ENCODE measurements around the gene NR2C2AP.

DNA sequence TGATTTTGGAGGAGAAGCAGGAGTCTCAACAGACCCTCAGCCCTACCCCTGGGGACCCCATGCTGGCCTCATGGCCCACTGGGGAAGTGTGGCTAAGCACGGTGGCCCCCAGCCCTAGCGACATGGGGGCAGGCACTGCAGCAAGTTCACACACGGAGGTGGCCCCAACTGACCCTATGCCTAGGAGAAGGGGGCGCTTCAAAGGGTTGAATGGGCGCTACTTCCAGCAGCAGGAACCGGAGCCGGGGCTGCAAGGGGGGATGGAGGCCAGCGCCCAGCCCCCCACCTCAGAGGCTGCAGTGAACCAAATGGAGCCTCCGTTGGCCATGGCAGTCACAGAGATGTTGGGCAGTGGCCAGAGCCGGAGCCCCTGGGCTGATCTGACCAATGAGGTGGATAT, 23.4 kb upstream of the NR2C2AP start:
- TF ChIP-seq, protein P1, sequence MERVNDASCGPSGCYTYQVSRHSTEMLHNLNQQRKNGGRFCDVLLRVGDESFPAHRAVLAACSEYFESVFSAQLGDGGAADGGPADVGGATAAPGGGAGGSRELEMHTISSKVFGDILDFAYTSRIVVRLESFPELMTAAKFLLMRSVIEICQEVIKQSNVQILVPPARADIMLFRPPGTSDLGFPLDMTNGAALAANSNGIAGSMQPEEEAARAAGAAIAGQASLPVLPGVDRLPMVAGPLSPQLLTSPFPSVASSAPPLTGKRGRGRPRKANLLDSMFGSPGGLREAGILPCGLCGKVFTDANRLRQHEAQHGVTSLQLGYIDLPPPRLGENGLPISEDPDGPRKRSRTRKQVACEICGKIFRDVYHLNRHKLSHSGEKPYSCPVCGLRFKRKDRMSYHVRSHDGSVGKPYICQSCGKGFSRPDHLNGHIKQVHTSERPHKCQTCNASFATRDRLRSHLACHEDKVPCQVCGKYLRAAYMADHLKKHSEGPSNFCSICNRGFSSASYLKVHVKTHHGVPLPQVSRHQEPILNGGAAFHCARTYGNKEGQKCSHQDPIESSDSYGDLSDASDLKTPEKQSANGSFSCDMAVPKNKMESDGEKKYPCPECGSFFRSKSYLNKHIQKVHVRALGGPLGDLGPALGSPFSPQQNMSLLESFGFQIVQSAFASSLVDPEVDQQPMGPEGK (CRISPR knock-in tag; IDR thresholded peaks at IDR 0.05), result no peak
- TF ChIP-seq ARNT2 (CRISPR knock-in tag; IDR thresholded peaks at IDR 0.05; ENCODE audit: low read depth), result no peak
- TF ChIP-seq EP300 (IDR thresholded peaks at IDR 0.05; ENCODE audit: low read depth in 2 of 2, low read length in 2 of 2), result no peak
- TF ChIP-seq EP300 (CRISPR knock-in tag; IDR thresholded peaks at IDR 0.05; ENCODE audit: borderline replicate concordance), result no peak
- TF ChIP-seq ZNF720 (CRISPR knock-in tag; IDR thresholded peaks at IDR 0.05), result no peak
- TF ChIP-seq MAFF (IDR thresholded peaks at IDR 0.05; ENCODE audit: low read depth, low read length), result no peak
- no peak for TF ChIP-seq TRAFD1 (CRISPR knock-in tag; IDR thresholded peaks at IDR 0.05; ENCODE audit: borderline replicate concordance)
- TF ChIP-seq MAFK (conservative IDR thresholded peaks at IDR 0.05 in 1 of 2, IDR thresholded peaks at IDR 0.05 in 1 of 2; ENCODE audit: low read length in 2 of 2), result no peak
- TF ChIP-seq KDM4B (CRISPR knock-in tag; IDR thresholded peaks at IDR 0.05), result no peak

Measured in HepG2 (cell line).